HG03025 (cell line): ENCODE measurements around the gene TIMP1.

ENCODE experiments used
- ATAC-seq: cut with Tn5 transposase; IDR thresholded peaks from one replicate; pipeline ENCODE4 v1.9.1; 2021; ENCODE audit warnings: mild to moderate bottlenecking, moderate library complexity; ENCODE audit not compliant: unreplicated experiment, low FRiP score

Gene TIMP1

GRCh38 chrX:47581731-47582647 is at the start of gene TIMP1:
Gene TIMP1 (plus strand): TSS chrX:47582436. CDS start chrX:47583416, 980 bp downstream.
- peak; percentile 69 for ATAC-seq

GRCh38 chrX:47539860-47540259 is 42.4 kb upstream of the TIMP1 start:
- ATAC-seq, result no peak

- ATAC-seq, result no peak
Measured at GRCh38 chrX:47540754-47541538, 41.3 kb upstream of the TIMP1 start.

DNA sequence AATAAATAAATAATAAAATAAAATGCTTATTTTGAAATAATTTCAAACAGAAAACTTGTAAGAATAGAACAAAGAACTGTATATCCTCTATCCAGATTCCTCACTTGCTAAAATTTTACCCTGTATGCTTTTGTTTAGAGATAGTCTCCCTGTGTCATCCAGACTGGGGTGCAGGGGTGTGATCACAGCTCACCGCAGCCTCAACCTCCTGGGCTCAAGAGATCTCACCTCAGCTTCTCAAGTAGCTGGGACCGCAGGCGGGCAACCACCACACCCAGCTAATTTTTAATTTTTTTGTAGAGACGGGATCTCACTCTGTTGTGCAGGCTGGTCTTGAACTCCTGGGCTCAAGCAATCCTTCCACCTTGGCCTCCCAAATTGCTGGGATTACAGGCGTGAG is 38.7 kb upstream of the TIMP1 start:
- ATAC-seq, result no peak

DNA sequence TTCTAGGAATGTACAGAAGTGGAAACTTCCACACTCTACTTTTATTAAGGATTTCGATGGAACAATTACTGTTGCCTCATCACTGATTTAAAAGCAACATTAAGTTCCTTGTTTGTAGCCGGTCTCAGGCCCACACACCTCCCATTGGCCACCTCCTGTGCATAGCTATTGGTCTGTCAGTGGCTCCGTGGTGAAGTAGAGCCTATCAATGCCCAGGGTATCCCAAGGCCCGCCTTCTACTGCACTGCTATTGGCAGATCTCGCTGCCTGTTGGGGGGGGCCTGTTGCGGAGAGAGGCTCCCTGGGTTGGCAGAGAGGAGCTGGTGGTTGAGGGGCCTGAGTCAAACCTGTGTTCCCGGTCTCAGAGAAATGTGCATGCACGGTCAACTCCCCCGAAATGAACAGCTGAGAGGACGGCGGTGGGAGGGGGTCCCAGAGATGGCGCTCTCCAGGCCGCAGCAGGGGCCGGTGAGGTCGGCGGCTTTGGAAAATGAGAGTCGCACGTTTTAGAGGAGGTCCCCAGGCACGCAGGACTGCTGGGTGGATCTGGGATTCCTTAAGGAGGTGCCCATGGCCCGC is 26.1 kb upstream of the TIMP1 start:
- peak; percentile 86 for ATAC-seq

DNA sequence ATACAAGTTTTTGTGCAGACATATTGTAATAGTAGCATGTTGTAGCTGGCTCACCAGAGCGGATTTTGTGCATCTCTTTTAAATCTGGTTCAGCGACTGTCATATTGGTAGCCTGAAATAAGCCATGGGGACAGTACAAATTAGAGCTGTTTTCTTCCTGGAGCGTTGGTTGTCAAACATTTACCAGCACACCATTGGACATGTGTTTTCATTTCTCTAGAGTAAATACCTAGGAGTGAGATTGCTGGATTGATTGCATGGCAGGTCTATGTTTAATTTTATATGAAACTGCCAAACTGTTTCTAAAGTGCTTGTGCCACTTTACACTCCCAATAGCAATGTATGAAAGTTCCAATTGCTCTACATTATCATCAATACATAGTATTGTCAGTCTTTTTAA is 23.8 kb upstream of the TIMP1 start:
- ATAC-seq, result no peak

- no peak for ATAC-seq
Measured at GRCh38 chrX:47560179-47560933, 21.9 kb upstream of the TIMP1 start.

GRCh38 chrX:47560934-47561658 is 21.1 kb upstream of the TIMP1 start, which contains the start of gene ARAF:
Gene ARAF (plus strand): TSS chrX:47561205. CDS start chrX:47562968, 1,763 bp downstream.
- ATAC-seq, result peak; percentile 90

- no peak for ATAC-seq
Measured at GRCh38 chrX:47561659-47562151, 20.5 kb upstream of the TIMP1 start.

- ATAC-seq, result no peak
Measured at GRCh38 chrX:47562615-47563243, 19.5 kb upstream of the TIMP1 start.

DNA sequence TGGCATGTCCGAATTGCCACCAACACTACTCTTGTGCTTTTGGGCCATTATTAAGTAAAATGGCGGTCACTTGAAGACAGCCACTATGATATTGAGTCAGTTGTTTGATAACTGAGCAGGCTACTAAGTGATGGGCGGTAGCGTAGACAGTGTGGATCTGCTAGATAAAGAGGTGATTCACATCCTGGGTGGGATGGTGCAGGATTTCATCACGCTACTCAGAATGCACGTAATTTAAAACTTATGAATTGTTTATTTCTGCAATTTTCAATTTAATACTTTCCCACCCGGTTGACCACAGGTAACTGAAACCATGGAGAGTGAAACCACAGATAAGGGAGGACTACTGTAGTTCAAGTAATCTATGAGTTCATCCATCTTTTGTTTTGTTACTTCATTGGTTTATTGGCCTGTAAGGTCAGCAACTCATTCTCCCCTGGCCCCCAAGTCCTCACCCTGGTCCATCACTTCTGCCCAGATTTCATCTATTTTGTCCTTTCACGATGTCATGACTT is 18.4 kb upstream of the TIMP1 start:
- no peak for ATAC-seq

GRCh38 chrX:47564438-47565085 is 17.7 kb upstream of the TIMP1 start:
- ATAC-seq, result no peak

GRCh38 chrX:47566841-47567240 is 15.4 kb upstream of the TIMP1 start:
- ATAC-seq, result no peak

DNA sequence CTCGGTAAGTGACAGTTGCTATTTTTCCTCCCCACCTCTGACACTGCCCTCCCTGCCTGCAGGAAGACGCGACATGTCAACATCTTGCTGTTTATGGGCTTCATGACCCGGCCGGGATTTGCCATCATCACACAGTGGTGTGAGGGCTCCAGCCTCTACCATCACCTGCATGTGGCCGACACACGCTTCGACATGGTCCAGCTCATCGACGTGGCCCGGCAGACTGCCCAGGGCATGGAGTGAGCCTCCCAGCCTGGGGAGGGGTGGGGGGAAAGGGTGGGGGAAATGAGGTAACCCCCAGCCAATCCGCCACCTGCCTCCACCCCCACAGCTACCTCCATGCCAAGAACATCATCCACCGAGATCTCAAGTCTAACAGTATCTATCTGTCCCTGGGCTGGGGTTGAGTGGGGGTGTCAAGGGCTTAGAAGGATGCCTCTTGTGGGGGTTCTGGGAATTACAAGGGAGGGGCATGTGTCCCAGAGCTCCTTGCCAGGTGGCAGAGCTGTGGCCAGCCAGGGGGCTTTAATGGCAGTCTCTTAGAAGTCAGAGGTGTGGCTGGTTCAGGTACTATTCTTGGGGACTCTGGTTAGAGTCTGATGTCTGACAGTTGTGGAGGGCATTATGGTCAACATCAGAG is 13.5 kb upstream of the TIMP1 start:
- ATAC-seq, result no peak

DNA sequence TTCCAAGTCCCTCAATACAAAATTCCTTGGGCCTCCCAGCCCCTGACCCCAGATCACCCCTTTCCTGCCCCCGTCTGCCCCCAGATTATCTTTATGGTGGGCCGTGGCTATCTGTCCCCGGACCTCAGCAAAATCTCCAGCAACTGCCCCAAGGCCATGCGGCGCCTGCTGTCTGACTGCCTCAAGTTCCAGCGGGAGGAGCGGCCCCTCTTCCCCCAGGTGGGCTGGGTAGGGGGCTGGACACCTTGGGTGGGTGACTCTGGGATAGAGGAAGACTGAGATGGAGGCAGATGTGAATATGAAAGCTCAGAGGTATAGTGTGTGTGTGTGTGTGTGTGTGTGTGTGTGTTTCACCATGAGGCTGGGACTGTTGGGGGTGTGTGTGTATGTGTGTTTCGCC is 11.4 kb upstream of the TIMP1 start:
- ATAC-seq, result no peak

DNA sequence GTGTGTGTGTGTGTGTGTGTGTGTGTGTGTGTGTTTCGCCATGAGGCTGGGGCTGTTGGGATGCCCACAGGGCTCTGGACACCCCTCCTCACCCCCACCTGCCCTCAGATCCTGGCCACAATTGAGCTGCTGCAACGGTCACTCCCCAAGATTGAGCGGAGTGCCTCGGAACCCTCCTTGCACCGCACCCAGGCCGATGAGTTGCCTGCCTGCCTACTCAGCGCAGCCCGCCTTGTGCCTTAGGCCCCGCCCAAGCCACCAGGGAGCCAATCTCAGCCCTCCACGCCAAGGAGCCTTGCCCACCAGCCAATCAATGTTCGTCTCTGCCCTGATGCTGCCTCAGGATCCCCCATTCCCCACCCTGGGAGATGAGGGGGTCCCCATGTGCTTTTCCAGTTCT is 11.0 kb upstream of the TIMP1 start:
- no peak for ATAC-seq

- no peak for ATAC-seq
Measured at GRCh38 chrX:47571896-47572295, 10.3 kb upstream of the TIMP1 start.

DNA sequence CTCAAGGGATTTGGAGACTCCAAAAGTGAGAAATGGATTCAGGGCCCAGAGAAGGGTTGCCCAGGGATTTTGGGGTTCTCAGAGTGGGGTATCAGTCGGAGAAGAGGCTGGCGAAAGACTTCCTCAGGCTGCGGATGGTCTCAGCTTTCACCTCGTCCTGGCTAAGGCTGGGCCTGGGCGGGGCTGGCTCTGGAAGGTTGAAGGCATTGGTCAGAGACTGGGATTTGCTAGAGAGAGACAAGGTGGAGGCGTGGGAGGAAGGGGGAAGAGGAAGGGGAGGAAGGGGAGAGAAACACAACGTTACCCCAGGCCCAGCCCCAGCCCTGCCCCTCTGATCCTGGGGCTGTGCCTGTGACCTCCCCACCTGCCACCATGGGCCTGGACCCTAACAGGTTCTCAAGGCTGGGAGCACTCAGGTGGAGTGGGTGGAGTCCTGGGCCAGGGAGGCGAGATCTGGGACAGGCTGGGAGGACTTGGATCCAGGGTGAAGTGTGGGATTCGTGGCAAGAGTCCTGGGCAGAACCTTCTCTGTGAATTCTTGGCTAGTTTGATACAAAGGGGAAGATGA is 9.4 kb upstream of the TIMP1 start:
- no peak for ATAC-seq
